ENCODE data around the gene CALCA.

The CALCA gene

GRCh38 chr11:14953904-14954303, 18.2 kb downstream of the CALCA start:
- DNase-seq = no peak

- DNase-seq = no peak
Measured at GRCh38 chr11:14949437-14950147, 22.6 kb downstream of the CALCA start.

GRCh38 chr11:14942745-14943144, 29.4 kb downstream of the CALCA start:
- DNase-seq = no peak

GRCh38 chr11:14938936-14939335, 33.2 kb downstream of the CALCA start:
- no peak for DNase-seq

GRCh38 chr11:14934641-14935351, 37.4 kb downstream of the CALCA start:
- no peak for DNase-seq

GRCh38 chr11:14932447-14932846, 39.7 kb downstream of the CALCA start:
- no peak for DNase-seq

- no peak for DNase-seq
Measured at GRCh38 chr11:14930369-14930768, 41.8 kb downstream of the CALCA start.

- no peak for DNase-seq
Measured at GRCh38 chr11:14927146-14927545, 45.0 kb downstream of the CALCA start.

- DNase-seq = no peak
Measured at GRCh38 chr11:14924318-14924717, 47.8 kb downstream of the CALCA start.

Data from right kidney (tissue), 1 donor.